Mucosa of stomach (tissue), 1 donor: ENCODE measurements around the gene FRMD6.

Experiments
- H3K27me3 ChIP-seq: one replicate; pipeline ENCODE4 v1.7.0; 2013; ENCODE audit warnings: mild to moderate bottlenecking, low read length; ENCODE audit not compliant: control insufficient read depth, insufficient read depth
- H3K36me3 ChIP-seq: one replicate; pipeline ENCODE4 v1.7.0; 2013; ENCODE audit warnings: low read length; ENCODE audit not compliant: control insufficient read depth, insufficient read depth
- H3K4me1 ChIP-seq: one replicate; pipeline ENCODE4 v1.7.0; 2013; ENCODE audit warnings: mild to moderate bottlenecking, low read length; ENCODE audit not compliant: control insufficient read depth, insufficient read depth
- H3K4me3 ChIP-seq: one replicate; pipeline ENCODE4 v1.7.0; 2013; ENCODE audit warnings: low read length
- H3K9ac ChIP-seq: one replicate; pipeline ENCODE4 v1.7.0; 2013; ENCODE audit warnings: mild to moderate bottlenecking, low read length, moderate library complexity
- H3K9me3 ChIP-seq: one replicate; pipeline ENCODE4 v1.7.0; 2013; ENCODE audit warnings: mild to moderate bottlenecking, low read length, moderate library complexity; ENCODE audit not compliant: control insufficient read depth
- donor health status: Pancreatic carcinoma.

The FRMD6 gene

GRCh38 chr14:51677738-51678137 is 26.0 kb downstream of the FRMD6 start:
- Histone ChIP-seq H3K27me3 (no peaks in the 10 kb centered on the region), H3K4me3 (no peak overlapping the region), H3K4me1 (no peaks in the 10 kb centered on the region), H3K9me3 (no peaks in the 10 kb centered on the region), H3K36me3 (no peaks in the 10 kb centered on the region), H3K9ac (no peak overlapping the region)

GRCh38 chr14:51680031-51680430 is 28.3 kb downstream of the FRMD6 start:
- Histone ChIP-seq H3K4me3 (no peak overlapping the region), H3K4me1 (no peaks in the 10 kb centered on the region), H3K27me3 (no peaks in the 10 kb centered on the region), H3K36me3 (no peaks in the 10 kb centered on the region), H3K9ac (no peak overlapping the region), H3K9me3 (no peaks in the 10 kb centered on the region)

- Histone ChIP-seq H3K27me3 (no peaks in the 10 kb centered on the region), H3K4me3 (no peak overlapping the region), H3K9me3 (no peaks in the 10 kb centered on the region), H3K36me3 (no peaks in the 10 kb centered on the region), H3K4me1 (no peaks in the 10 kb centered on the region), H3K9ac (no peak overlapping the region)
Measured at GRCh38 chr14:51681411-51681810, 29.7 kb downstream of the FRMD6 start.

- Histone ChIP-seq H3K4me1 (no peaks in the 10 kb centered on the region), H3K9me3 (no peaks in the 10 kb centered on the region), H3K4me3 (no peak overlapping the region), H3K36me3 (no peaks in the 10 kb centered on the region), H3K27me3 (no peaks in the 10 kb centered on the region), H3K9ac (no peak overlapping the region)
Measured at GRCh38 chr14:51682411-51682810, 30.7 kb downstream of the FRMD6 start.

GRCh38 chr14:51684760-51685159 is 33.0 kb downstream of the FRMD6 start:
- Histone ChIP-seq H3K4me3 (no peak overlapping the region), H3K4me1 (no peaks in the 10 kb centered on the region), H3K36me3 (no peaks in the 10 kb centered on the region), H3K9me3 (no peaks in the 10 kb centered on the region), H3K9ac (no peak overlapping the region), H3K27me3 (no peaks in the 10 kb centered on the region)

GRCh38 chr14:51691176-51691575 is 39.5 kb downstream of the FRMD6 start:
- Histone ChIP-seq H3K36me3 (no peaks in the 10 kb centered on the region), H3K9me3 (no peaks in the 10 kb centered on the region), H3K4me3 (no peak overlapping the region), H3K4me1 (no peaks in the 10 kb centered on the region), H3K27me3 (no peaks in the 10 kb centered on the region), H3K9ac (no peak overlapping the region)

- Histone ChIP-seq H3K4me3 (no peak overlapping the region), H3K9ac (no peak overlapping the region), H3K9me3 (no peaks in the 10 kb centered on the region), H3K27me3 (no peaks in the 10 kb centered on the region), H3K4me1 (no peaks in the 10 kb centered on the region), H3K36me3 (no peaks in the 10 kb centered on the region)
Measured at GRCh38 chr14:51692646-51693045, 40.9 kb downstream of the FRMD6 start.

GRCh38 chr14:51697848-51698247 is 46.1 kb downstream of the FRMD6 start:
- Histone ChIP-seq H3K4me3 (no peak overlapping the region), H3K9me3 (no peaks in the 10 kb centered on the region), H3K36me3 (no peaks in the 10 kb centered on the region)

GRCh38 chr14:51701951-51702350 is 50.2 kb downstream of the FRMD6 start:
- Histone ChIP-seq H3K9ac (no peak overlapping the region), H3K4me3 (no peak overlapping the region), H3K36me3 (no peaks in the 10 kb centered on the region), H3K9me3 (no peaks in the 10 kb centered on the region), H3K27me3 (no peaks in the 10 kb centered on the region), H3K4me1 (no peaks in the 10 kb centered on the region)

More at GRCh38 chr14:51697848-51698247, 46.1 kb downstream of the FRMD6 start:
- Histone ChIP-seq H3K27me3 (no peaks in the 10 kb centered on the region), H3K4me1 (no peaks in the 10 kb centered on the region), H3K9ac (no peak overlapping the region)

GRCh38 chr14:51703787-51704186 is 52.1 kb downstream of the FRMD6 start:
- H3K36me3 ChIP-seq, result no peaks in the 10 kb centered on the region
- H3K4me3 ChIP-seq, result no peak overlapping the region
- H3K9me3 ChIP-seq, result no peaks in the 10 kb centered on the region
- no peak overlapping the region for H3K9ac ChIP-seq
- H3K4me1 ChIP-seq, result no peaks in the 10 kb centered on the region
- no peaks in the 10 kb centered on the region for H3K27me3 ChIP-seq

GRCh38 chr14:51704545-51704944 is 52.8 kb downstream of the FRMD6 start:
- no peak overlapping the region for H3K4me3 ChIP-seq
- H3K36me3 ChIP-seq, result no peaks in the 10 kb centered on the region
- H3K27me3 ChIP-seq, result no peaks in the 10 kb centered on the region
- H3K4me1 ChIP-seq, result no peaks in the 10 kb centered on the region
- no peaks in the 10 kb centered on the region for H3K9me3 ChIP-seq
- no peak overlapping the region for H3K9ac ChIP-seq

- Histone ChIP-seq H3K4me1 (no peaks in the 10 kb centered on the region), H3K36me3 (no peaks in the 10 kb centered on the region), H3K9me3 (no peaks in the 10 kb centered on the region), H3K4me3 (no peak overlapping the region), H3K27me3 (no peaks in the 10 kb centered on the region), H3K9ac (no peak overlapping the region)
Measured at GRCh38 chr14:51707327-51707726, 55.6 kb downstream of the FRMD6 start.

- Histone ChIP-seq H3K4me1 (no peaks in the 10 kb centered on the region), H3K9ac (no peak overlapping the region), H3K36me3 (no peaks in the 10 kb centered on the region), H3K27me3 (no peaks in the 10 kb centered on the region), H3K9me3 (no peaks in the 10 kb centered on the region), H3K4me3 (no peak overlapping the region)
Measured at GRCh38 chr14:51711505-51711904, 59.8 kb downstream of the FRMD6 start.
